A673 (cell line): ENCODE data around the gene FAM184B. TPM values are rescaled to one million over a fixed set of nuclear protein-coding genes. Genes with fewer than 3 reads are reported as not detected.

ENCODE experiments used
- BruUV-seq: library from RNA; stranded (reverse); fragments of 400-500 nt; replicated peaks from 2 replicates; lab custom pipeline; 2021; lab: Mats Ljungman, UMichigan
- CTCF ChIA-PET: fragments of 300-600 bp; sonication (Branson Sonifier 250); formaldehyde crosslinking; loops from one replicate; lab custom pipeline; 2022; ENCODE audit warnings: antibody characterized with exemption; lab: Charles Lee
- POLR2A ChIA-PET: fragments of 300-600 bp; sonication (Branson Sonifier 250); formaldehyde crosslinking; loops from one replicate; lab custom pipeline; 2022; ENCODE audit warnings: antibody characterized with exemption; ENCODE audit not compliant: low non-redundant PET; lab: Charles Lee
- DNase-seq: peaks from one replicate; pipeline ENCODE4 v3.0.0-alpha.2; 2015; ENCODE audit warnings: low spot score
- H3K27ac ChIP-seq: fragments of 200-600 bp; sonication (generic); 2 replicates; pipeline ENCODE4 v1.5.1; 2016; ENCODE audit warnings: mixed run types, low read depth, mild to moderate bottlenecking, mixed read lengths, antibody characterized with exemption, low read length; ENCODE audit not compliant: poor library complexity, severe bottlenecking
- H3K27me3 ChIP-seq: fragments of 200-600 bp; sonication (generic); replicated peaks from 2 replicates; pipeline ENCODE4 v1.6.1; 2017; ENCODE audit warnings: mixed run types, low read depth, mild to moderate bottlenecking, mixed read lengths, antibody characterized with exemption, low read length; ENCODE audit not compliant: insufficient read depth, poor library complexity
- H3K36me3 ChIP-seq: fragments of 200-600 bp; sonication (generic); 2 replicates; pipeline ENCODE4 v1.6.1; 2016; ENCODE audit warnings: mixed run types, mild to moderate bottlenecking, mixed read lengths, antibody characterized with exemption, low read length; ENCODE audit not compliant: insufficient read depth, poor library complexity, severe bottlenecking
- H3K4me1 ChIP-seq: fragments of 200-600 bp; sonication (generic); 2 replicates; pipeline ENCODE4 v1.6.1; 2017; ENCODE audit warnings: mixed run types, mild to moderate bottlenecking, mixed read lengths, antibody characterized with exemption, low read length; ENCODE audit not compliant: insufficient read depth, poor library complexity, severe bottlenecking
- H3K4me3 ChIP-seq: fragments of 200-600 bp; sonication (generic); 2 replicates; pipeline ENCODE4 v1.5.1; 2016; ENCODE audit warnings: low read depth, mixed run types, mild to moderate bottlenecking, mixed read lengths, low read length; ENCODE audit not compliant: poor library complexity, severe bottlenecking
- H3K9me3 ChIP-seq: fragments of 200-600 bp; sonication (generic); 2 replicates; pipeline ENCODE4 v1.6.1; 2016; ENCODE audit warnings: mixed run types, low read depth, mild to moderate bottlenecking, mixed read lengths, antibody characterized with exemption, low read length; ENCODE audit not compliant: poor library complexity, severe bottlenecking
- EZH2 ChIP-seq: fragments of 200-600 bp; sonication (generic); IDR thresholded peaks from 2 replicates; pipeline ENCODE4 v1.6.1; 2017; ENCODE audit warnings: borderline replicate concordance, low read depth, mild to moderate bottlenecking, mixed read lengths, antibody characterized with exemption, low read length; ENCODE audit not compliant: poor library complexity, severe bottlenecking
- intact Hi-C: fragments of 100-400 bp; cut with micrococcal nuclease; formaldehyde crosslinking; loops from one replicate; pipeline ENCODE4 v1.10.0; 2022; ENCODE audit not compliant: unreplicated experiment
- total RNA-seq: library from RNA; stranded (reverse); gene quantifications from 2 replicates; pipeline ENCODE4 v1.2.3, GENCODE V29; 2021
- TF ChIP-seq, protein P1 (sequence below): fragments of 300-800, 200-600 bp; sonication (generic); conservative IDR thresholded peaks from 2 replicates; pipeline ENCODE4 v1.5.1; 2017; ENCODE audit warnings: low read depth, mild to moderate bottlenecking, antibody characterized with exemption, low read length, moderate library complexity, mixed read lengths

FAM184B gene
- total RNA-seq, 1 experiment from 2014 or later = 0.26 TPM

- intact Hi-C loops = no loop called here
- Histone ChIP-seq H3K27ac (no peak overlapping the region), H3K4me1 (no peaks in the 10 kb centered on the region), H3K4me3 (no peak overlapping the region), H3K9me3 (no peaks in the 10 kb centered on the region), H3K36me3 (peaks cover 10% of the 10 kb centered on the region), H3K27me3 (no peaks in the 10 kb centered on the region)
- no TSS peak for BruUV-seq
- POLR2A ChIA-PET = no interaction called here
- no peak for DNase-seq
- TF ChIP-seq, protein P1, sequence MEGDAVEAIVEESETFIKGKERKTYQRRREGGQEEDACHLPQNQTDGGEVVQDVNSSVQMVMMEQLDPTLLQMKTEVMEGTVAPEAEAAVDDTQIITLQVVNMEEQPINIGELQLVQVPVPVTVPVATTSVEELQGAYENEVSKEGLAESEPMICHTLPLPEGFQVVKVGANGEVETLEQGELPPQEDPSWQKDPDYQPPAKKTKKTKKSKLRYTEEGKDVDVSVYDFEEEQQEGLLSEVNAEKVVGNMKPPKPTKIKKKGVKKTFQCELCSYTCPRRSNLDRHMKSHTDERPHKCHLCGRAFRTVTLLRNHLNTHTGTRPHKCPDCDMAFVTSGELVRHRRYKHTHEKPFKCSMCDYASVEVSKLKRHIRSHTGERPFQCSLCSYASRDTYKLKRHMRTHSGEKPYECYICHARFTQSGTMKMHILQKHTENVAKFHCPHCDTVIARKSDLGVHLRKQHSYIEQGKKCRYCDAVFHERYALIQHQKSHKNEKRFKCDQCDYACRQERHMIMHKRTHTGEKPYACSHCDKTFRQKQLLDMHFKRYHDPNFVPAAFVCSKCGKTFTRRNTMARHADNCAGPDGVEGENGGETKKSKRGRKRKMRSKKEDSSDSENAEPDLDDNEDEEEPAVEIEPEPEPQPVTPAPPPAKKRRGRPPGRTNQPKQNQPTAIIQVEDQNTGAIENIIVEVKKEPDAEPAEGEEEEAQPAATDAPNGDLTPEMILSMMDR = peak; percentile 46
- no peak for TF ChIP-seq EZH2
- CTCF ChIA-PET = no interaction called here
Measured at GRCh38 chr4:17597517-17597916, 183.9 kb downstream of the FAM184B start.

DNA sequence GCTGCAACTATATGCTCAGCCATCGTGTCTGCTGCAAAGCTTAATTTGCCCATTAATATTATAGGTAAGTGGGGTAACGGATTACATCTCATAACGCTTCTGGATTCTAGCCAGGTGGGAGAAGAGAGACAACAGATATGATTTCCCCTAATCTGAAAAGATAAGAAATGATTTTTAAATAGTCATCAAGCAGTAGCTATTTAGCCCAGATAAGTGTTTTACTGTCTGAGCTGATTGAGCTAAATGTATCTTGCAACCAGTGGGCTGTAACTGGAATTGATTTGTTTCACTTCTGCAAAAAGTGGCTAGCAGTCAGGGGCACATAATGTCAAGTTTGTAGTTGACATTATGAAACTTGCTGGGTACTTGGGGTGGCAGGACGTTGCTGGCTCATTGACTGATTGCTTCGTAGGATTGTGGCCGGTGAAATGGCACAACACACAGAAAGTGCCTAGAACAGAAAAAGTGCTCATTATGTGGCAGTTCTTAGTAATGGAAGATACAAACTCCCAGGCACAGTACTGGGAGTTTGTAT is 185.9 kb downstream of the FAM184B start:
- intact Hi-C loops = no loop called here
- TF ChIP-seq, protein P1 = no peak
- no peak for TF ChIP-seq EZH2
- ChIA-PET POLR2A (no interaction called here), CTCF (no interaction called here)
- H3K27me3 ChIP-seq = no peaks in the 10 kb centered on the region
- H3K4me1 ChIP-seq = no peaks in the 10 kb centered on the region
- H3K4me3 ChIP-seq = no peak overlapping the region
- no peak overlapping the region for H3K27ac ChIP-seq
- BruUV-seq = no TSS peak
- no peak for DNase-seq
- peaks cover 10% of the 10 kb centered on the region for H3K36me3 ChIP-seq
- H3K9me3 ChIP-seq = no peaks in the 10 kb centered on the region

GRCh38 chr4:17589355-17589754 is 192.1 kb downstream of the FAM184B start:
- ChIA-PET POLR2A (no interaction called here), CTCF (no interaction called here)
- BruUV-seq = no TSS peak
- no peak for DNase-seq
- Histone ChIP-seq H3K27ac (no peak overlapping the region), H3K27me3 (no peaks in the 10 kb centered on the region), H3K4me1 (no peaks in the 10 kb centered on the region), H3K36me3 (peaks cover 14% of the 10 kb centered on the region), H3K4me3 (no peak overlapping the region), H3K9me3 (no peaks in the 10 kb centered on the region)
- intact Hi-C loops = no loop called here
- TF ChIP-seq, protein P1 = no peak
- TF ChIP-seq EZH2 = no peak
